NCI-H1694 treated with DMSO at 0.1 percent for 48 hours (cell line): Measurements from ENCODE around the gene CBY1.

ENCODE experiments used
- DNase-seq: peaks from one replicate; lab custom pipeline; 2025; lab: John Stamatoyannopoulos, UW

Gene CBY1

DNA sequence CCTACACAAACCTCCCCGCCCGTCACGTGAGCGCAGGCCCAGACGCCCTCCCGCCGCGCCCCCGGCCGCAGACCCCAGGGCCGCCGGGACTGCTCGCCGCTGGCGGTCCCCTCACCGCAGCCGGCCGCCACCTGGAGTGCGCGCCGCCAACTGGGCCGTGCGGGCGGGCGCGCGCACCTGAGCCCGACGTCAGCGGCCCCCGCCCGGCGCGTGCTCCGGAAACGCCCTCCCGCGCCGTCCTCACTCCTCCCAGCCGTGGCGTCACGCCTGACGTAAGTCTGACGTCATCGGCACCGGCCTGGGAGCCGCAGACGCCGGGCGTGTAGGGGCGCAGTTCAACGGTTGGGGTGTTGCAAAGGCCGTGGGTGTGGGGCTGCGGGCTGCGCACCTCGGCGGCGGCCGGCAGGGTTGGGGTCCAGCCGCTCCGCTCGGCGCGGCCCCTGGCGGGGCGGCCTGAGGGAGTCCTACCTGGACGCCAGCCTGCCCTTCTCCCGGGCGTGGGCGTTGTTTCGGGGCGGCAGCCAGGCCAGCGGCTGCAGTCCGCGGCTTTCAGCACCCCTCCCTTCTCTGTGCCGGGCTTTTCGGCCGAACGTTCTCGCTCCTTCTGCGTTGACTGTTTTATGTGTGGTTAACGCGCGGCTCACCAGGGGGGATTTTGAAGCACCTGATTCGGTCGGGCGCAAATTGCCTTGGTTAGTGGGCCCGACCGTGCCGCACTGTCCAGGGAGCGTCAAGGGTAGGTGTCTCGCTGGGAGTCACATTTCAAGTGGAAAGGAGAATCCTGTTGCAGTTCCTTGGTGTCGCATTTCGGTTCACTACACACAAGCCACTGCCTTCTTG lies 44.6 kb downstream of the CBY1 start, which contains the start of gene JOSD1:
JOSD1 (minus strand) TSS at position 155 of the 840 bp plus-strand sequence. CDS start 956 bp downstream, outside the sequence.
- peak; percentile 54 for DNase-seq

DNA sequence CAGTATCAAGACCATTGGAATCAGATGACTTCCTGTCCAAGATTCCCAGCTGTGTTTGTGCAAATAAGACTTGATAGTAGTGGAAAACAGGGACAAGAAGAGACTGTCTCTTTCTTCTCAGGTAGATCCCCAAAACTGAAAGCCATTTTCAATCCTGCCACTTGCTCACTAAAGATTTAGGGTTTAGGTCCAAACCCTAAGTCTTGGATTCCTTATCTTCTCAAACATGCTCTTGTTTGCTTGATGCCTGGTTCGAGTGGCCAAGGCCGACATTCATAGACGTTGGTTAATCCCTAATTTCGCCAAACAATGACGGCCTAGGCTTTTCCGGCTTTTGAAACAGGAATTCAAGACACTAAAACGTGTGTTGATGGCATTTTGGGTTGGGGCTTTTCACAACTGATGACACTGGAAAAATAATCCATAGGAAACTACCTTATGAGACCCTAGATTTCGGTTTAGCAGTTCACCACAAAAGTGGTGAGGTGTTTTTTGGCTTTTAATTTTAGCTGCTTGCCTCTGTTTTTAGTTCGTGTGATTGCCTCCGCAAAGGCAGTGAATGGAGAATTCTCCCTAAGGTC lies 48.3 kb downstream of the CBY1 start:
- no peak for DNase-seq

DNA sequence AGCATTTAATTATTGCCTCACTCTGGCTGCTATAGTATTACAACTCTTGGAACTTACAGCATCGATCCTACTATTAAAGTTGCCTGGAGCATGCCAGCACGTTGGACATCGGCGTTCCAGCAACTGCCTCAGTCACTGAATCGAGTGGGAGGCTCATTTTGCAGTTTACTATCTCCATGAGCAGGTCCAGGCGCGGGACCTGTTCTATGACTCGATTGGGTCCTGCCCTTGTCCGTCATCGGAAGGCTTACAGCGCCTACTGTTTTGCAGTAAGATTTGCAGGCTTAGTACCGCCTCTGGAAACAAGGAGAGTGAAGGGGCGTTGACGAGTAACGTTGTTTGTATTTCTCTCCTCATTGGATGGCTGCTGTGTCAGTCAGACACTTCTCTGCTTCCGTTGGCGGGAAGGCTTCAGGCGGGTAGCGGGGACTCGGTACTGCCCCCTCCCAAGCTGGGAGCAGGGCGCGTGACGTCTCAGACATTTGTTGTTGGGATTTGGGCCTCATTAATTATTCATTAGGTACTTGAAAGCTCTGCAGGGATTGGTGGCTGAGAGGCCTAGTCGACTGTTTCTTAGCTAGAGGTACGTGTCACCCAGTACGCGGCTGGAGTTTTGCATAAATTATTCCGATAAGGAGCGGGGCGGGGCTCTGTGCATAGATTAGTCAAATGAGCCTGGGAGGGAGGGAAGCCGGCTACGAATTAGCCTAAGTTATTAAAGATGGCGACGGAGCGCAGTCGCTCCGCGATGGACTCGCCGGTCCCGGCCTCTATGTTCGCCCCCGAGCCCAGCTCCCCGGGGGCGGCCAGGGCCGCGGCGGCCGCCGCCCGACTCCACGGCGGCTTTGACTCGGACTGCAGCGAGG lies 49.0 kb downstream of the CBY1 start, which contains the start of gene GTPBP1:
GTPBP1 (plus strand) TSS at position 710 of the 866 bp plus-strand sequence; CDS start at position 722, 12 bp downstream.
- DNase-seq = peak; percentile 100

DNA sequence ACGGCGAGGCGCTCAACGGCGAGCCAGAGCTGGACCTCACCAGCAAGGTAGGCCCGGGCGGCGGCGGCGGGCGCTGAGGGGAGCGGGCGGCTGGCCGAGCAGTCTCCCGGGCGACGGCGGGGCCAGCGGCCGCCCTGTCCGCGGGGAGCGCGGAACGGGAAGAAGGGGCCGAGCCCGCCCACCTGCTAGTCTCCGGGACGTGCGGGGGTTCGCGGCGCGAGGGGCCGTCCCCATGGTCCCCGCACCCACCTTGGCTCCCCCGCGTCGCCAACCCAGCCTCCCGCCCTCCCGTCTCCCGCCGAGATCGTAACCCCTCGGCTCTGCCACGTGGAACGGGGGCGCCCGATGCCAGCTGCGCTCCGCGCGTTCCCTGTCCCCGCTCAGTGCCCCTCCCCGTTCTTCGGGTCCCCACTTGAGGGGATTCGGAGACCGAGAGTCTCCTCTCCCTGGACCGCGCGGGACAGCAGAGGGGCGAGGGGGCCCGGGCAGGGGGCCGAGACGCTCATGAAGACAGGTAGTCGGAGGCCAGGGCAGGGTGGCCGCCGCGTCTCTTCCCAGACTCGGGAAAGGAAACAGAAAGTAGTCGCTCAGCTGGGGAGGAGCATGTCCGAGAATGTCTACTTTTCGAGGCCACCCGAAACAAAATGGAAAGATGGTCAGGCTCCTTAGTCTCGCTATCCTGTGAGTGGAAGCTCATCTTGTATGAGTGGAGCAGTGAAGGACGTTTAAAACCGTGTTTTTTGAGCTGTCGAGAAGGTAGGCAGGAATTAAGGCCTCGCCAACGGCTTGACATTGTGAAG lies 49.9 kb downstream of the CBY1 start:
- DNase-seq = no peak

DNA sequence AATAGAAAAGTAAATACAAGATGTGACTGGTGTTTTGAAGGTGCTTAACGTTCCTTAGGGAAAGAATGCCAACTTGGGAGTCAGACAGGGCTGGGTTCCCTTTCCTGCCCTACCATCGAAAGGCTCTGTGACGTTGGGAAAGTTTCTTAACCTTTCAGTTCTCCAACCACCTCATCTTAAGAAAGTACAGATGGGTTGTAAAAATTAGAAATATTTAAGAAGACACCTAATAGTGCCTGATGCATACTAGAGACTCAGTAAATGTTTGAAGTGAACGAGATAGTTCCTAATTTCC lies 50.4 kb downstream of the CBY1 start:
- DNase-seq = no peak

DNA sequence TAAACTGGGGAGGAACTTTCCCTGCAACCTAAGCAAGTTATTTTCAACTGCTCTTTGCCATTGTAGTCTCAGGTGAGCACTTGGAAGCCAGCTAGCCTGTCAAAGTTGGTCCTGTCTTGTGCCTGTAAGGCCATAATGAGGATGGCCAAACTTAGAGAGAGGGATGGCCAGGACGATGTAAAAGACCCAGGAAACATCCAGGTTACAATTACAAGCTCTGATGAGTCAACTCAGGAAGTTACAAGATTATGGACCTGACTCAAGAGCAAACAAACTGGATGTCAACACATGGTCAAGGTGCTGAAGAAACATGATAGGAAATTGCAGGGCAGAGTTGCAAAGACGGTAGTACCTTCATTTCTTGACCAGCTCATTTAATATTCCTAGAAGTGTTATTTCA lies 50.9 kb downstream of the CBY1 start:
- no peak for DNase-seq

DNA sequence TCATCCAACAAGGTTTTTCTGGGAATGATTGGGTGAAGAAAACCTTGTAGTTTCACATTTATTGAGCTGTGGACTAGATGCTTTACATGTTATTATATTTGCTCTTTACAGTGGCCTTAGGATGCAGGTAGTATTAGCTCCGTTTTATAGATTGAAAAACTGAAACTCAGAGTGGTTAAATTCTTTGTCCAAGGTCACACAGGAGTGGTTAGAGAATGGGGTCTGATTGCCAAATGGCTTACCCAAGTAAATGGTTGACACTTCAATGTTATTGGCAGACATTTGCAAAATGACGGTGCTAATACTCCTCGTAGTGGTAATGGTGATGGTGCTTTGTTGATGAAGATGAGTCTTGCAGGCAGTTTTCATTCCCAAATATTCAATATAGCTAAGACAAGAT lies 51.5 kb downstream of the CBY1 start:
- DNase-seq = no peak

DNA sequence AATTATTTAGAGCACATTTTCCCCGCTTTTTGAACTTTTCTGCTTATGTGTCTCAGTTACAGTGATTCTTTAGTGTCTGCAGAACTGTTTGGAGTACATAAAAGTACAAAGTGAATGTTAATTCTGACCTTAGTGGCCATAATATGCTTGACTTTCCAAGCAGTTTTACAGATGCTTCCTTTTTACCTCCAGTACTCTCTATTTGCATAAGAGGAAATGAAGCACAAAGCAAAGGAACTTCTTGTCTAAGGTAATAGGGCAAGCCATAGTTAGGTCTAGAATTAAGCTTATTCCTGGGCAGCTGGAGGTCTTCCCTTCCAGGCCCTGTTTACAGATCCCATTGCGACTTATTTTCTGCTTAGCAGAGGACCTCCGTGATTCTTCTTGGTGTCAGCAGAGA lies 52.9 kb downstream of the CBY1 start:
- no peak for DNase-seq

DNA sequence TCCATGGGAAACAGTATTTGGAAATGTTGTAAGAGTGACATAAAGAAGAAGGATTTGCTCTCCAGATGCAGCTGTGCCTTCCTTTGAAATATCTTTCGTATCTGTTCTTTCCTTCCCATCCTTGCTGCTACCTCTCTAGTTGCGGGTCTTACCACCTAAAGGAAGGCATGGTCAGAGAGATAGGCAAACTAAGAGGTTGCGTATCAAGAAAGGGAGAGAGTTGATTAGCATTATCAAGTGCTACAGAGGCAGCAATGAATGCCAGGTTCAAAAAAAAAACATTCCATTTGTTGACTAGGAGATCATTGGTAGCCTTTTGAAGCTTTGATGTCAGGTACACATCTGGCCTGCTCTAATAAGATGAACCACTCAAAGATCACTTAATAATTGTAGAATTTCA lies 53.9 kb downstream of the CBY1 start:
- DNase-seq = no peak

DNA sequence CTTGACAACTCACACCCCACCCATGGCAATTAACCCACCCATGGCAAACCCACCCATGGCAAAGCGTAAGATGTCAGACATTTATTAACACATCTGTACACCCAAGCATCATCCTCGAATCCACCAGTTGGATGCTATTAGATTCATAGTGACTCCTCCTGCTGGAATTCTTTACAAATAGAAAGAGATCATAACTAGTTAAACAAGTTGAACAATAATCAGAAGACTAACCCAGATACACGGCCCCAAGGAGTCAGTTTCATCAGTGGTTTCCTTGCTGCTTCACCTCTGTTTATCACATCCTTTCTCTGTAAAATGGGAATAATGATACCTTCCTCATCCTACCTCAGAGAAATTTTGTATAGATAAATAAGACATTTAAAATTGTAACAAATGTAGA lies 54.4 kb downstream of the CBY1 start:
- no peak for DNase-seq

DNA sequence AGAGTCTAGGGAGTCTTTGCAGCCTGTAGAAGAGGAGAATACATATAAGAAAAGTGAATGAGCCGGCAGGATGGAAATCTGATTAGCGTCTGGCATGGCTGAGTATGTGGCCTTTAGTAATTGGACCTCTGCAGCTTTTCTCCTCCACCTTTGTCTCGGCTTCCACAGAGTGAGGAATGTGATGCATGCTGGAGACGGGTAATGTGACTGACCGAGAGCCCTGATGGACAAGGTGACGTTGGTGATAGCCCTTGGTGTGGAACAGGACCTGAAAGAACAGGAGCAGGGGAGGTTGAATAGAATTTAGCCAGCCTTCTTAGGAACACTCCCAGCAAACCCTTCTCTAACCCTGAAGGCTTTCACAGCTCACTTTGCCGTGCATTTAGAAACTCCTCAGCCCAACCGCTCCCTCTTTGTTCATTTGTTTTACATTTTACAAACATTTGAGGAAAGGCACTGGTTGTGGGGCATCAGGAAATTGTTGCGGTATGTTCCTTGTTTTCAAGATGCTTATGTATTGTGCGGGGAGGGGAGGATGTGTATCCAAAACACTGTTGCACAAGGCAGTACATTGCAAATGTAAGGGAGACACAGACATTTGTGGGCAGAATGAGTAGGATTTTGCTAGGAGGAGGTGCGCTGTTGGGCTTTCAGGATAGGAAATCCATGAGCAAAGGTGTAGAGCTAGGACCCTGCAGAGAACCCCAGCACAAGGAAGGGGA lies 56.2 kb downstream of the CBY1 start:
- DNase-seq = no peak

DNA sequence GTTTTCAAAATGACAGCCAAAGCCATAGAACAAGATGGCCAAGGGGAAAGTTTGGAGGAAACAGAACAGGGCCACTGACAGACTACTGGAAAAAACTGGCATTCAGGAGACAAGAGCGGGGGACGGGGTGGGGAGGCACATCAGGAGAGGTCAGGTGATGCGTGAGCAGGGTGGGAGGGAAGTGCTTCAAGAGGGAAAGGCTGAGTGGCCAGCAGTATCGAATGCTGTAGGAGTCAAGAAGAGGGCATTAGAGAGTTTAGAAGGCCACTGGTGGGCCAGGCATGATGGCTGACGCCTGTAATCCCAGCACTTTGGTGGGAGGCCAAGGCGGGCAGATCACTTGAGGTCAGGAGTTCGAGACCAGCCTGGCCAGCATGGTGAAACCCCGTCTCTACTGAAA lies 57.5 kb downstream of the CBY1 start:
- no peak for DNase-seq

DNA sequence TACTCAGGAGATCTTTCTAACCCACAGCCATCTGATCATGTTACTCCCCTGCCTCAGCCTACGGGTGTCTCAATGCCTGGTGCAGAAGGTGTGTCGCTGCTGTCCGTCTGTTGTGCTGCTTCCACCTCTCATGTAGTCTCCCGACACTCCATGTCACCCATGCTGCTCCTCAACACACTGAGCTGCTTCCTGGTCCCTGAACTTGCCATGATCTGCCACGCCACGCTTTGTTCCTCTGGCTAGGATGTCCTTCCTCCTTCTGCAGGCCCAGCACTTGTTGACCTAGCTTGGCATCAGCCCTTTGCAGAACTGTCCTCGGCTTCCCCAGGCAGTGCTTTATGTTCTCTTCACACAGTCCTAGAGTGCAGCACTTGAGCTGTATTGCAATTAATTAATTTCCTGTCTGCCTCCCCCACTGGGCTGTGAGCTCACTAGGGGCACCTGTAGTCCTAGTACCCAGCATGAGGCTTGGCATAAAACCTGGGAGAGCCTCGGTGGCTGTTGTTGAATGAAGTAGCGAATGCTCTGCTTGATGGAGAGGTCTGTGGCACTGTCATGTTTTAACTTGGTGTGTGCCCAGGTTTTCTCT lies 58.8 kb downstream of the CBY1 start:
- no peak for DNase-seq

DNA sequence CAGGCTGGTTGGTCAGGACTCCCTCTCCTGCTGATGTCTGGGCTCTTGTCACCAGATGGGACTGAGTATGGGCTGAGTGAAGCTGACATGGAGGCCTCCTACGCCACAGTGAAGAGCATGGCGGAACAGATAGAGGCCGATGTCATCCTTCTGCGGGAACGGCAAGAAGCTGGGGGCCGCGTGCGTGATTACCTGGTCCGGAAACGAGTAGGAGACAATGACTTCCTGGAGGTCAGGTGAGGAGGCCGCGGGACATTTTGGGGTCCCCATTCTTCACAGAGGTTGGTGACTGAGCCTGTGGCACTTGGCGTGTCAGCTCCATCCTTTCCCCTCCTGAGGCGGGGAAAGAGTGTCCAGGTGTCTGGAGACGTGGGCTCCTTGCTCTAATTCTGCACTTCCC lies 59.4 kb downstream of the CBY1 start:
- no peak for DNase-seq

DNA sequence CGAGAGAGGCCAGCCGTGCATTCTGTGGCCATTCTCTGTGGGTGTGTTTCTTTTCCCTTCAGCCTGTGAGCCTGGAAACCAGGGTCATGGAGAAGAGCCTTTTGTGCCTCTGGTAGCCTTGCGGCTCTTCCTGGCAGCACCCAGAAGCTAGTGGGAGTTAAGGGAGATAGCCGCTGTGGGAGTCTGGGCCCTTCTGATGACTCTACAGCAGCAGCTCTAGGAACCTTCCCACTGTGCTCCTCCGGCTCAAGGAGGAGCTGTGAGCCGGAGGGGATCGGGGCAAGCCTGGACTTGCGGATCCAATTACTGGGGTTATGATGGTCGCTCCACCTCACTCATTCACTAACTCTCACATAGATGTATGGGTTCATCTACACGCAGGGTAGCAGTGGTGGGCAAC lies 59.8 kb downstream of the CBY1 start:
- no peak for DNase-seq

DNA sequence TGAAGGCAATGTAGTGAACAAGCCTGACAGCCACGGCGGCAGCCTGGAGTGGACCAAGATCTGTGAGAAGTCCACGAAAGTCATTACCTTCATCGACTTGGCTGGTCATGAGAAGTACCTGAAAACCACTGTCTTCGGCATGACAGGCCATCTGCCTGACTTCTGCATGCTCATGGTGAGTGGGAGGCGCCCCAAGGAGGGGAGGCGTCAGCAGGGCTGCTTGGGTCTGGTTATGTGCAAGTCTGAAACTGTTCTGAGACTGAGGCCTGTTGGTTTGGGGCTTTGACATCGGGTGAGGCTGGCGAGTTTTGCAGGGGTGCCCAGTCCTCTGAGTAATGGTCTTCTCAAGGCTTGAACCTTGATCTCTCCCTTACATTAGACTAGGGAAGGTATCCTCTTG lies 60.4 kb downstream of the CBY1 start:
- no peak for DNase-seq

DNA sequence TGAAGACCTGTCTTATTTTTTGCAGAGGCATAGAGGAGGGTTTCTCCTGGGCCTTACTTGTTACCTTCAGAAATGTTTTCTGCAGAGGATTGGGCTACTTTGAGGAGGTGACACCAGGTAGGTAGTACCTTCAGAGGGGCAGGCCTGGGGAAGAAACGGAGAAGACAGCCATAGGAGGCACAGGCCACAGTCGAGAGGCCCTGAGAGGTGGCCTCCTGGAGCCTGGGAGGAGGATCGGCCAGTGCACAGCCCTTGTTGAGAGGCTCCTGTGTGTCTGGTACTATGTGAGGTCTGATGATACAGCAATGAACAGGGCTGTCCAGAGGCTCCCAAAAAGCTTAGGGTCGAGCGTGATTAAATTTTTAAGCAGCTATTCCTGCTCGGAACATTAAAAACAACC lies 60.8 kb downstream of the CBY1 start:
- no peak for DNase-seq

DNA sequence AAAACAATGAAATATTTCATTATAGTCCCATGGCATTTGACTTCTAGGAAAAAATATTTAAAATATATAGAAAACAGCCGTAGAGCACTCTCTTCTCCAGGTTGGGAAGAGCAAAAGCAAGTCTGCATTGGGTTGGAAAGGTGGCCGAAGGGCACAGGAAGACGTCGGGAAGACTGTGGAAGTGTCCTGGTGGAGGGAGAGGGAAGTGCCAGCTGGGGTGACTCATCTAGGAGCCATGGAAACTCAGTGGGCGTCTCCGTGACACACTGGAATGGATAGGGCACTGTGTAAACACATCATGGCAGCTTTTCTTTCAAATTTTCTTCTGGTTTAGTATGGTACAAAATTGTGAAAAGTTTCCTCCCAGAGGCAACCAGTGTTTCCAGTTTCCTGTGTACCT lies 62.0 kb downstream of the CBY1 start:
- DNase-seq = no peak

DNA sequence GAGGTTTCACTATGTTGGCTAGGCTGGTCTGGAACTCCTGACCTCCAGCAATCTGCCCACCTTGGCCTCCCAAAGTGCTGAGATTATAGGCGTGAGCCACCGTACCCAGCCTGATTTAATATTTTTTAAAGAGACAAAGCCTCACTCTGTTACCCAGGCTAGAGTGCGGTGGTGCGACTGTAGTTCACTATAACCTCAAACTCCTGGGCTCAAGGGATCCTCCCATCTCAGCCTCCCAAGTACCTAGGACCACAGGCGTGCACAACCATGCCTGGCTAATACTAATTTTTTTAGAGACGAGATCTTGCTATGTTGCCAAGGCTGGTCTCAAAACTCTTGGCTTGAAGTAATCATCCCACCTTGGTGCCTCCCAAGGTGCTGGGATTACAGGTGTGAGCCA lies 62.8 kb downstream of the CBY1 start:
- DNase-seq = no peak

DNA sequence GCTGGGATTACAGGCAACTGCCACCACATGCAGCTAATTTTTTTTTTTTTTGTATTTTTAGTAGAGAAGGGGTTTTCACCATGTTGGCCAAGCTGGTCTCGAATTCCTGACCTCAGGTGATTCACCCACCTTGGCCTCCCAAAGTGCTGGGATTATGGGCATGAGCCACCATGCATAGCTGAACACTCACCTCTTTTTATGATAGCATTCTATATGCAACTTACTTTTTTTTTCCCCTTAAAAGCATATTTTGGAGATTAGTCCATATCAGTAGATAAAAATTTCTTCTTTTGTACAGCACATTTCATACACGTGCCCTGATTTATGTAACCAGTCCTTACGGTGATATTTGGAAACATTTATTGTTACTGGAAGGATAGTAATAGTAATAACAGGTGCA lies 63.9 kb downstream of the CBY1 start:
- no peak for DNase-seq

DNA sequence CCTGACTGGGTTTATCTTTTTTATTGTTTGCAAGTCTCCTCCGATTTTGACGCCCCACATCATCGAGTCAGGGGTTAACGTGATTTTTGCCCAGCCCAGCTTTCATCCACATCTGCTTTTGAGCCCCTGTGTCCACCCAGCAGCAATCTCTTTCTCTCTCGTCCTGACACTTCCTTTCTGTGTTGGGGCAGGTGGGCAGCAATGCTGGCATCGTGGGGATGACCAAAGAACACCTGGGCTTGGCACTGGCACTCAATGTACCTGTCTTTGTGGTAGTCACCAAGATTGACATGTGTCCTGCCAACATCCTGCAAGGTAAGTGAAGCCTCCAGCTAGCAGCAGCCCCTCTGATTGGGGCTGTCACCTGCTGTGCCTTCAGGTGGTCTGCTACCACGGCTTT lies 65.1 kb downstream of the CBY1 start:
- no peak for DNase-seq
